PC-9 (cell line): ENCODE data around the gene TMOD1. TPM values are rescaled to one million over a fixed set of nuclear protein-coding genes. Genes with fewer than 3 reads are reported as not detected.

ENCODE experiments used
- BruUV-seq: library from RNA; stranded (reverse); fragments of 400-500 nt; replicated peaks from 2 replicates; lab custom pipeline; 2021; lab: Mats Ljungman, UMichigan
- CTCF ChIA-PET: fragments of 300-600 bp; sonication (Branson Sonifier 250); formaldehyde crosslinking; loops from one replicate; lab custom pipeline; 2022; ENCODE audit warnings: antibody characterized with exemption; lab: Charles Lee
- POLR2A ChIA-PET: fragments of 300-600 bp; sonication (Branson Sonifier 250); formaldehyde crosslinking; loops from one replicate; lab custom pipeline; 2022; ENCODE audit warnings: antibody characterized with exemption; ENCODE audit not compliant: unreplicated experiment; lab: Charles Lee
- DNase-seq, 2 experiments: peaks; one replicate each; pipeline versions ENCODE4 v3.0.0 to v3.0.0-alpha.2; 2015 to 2022; ENCODE audit warnings: mixed read lengths in 1 of 2
- H2AFZ ChIP-seq: fragments of 200-600 bp; sonication (generic); 2 replicates; pipeline ENCODE4 v1.8.1; 2017; ENCODE audit warnings: antibody characterized with exemption
- H3F3A ChIP-seq: fragments of 200-600 bp; sonication (generic); 2 replicates; pipeline ENCODE4 v1.8.1; 2017; ENCODE audit warnings: antibody characterized with exemption, mild to moderate bottlenecking, low read depth; ENCODE audit not compliant: insufficient read depth
- H3K27ac ChIP-seq: fragments of 200-600 bp; sonication (generic); 2 replicates; pipeline ENCODE4 v1.6.1; 2016; ENCODE audit warnings: mixed run types
- H3K27me3 ChIP-seq: fragments of 200-600 bp; sonication (generic); 2 replicates; pipeline ENCODE4 v1.6.1; 2016; ENCODE audit warnings: low read depth, mixed run types; ENCODE audit not compliant: insufficient read depth
- H3K36me3 ChIP-seq: fragments of 200-600 bp; sonication (generic); 2 replicates; pipeline ENCODE4 v1.6.1; 2016; ENCODE audit warnings: low read depth, mixed run types
- H3K4me1 ChIP-seq: fragments of 200-600 bp; sonication (generic); replicated peaks from 2 replicates; pipeline ENCODE4 v1.6.1; 2016; ENCODE audit warnings: mixed run types; ENCODE audit not compliant: insufficient read depth
- H3K4me2 ChIP-seq: fragments of 200-600 bp; sonication (generic); 2 replicates; pipeline ENCODE4 v1.6.1; 2017; ENCODE audit warnings: mixed run types
- H3K4me3 ChIP-seq: fragments of 200-600 bp; sonication (generic); 2 replicates; pipeline ENCODE4 v1.6.1; 2016; ENCODE audit warnings: mixed run types
- H3K79me2 ChIP-seq: fragments of 200-600 bp; sonication (generic); 2 replicates; pipeline ENCODE4 v1.6.1; 2017; ENCODE audit warnings: low read depth, mixed run types
- H3K9me2 ChIP-seq: fragments of 200-600 bp; sonication (generic); 2 replicates; pipeline ENCODE4 v1.8.1; 2017; ENCODE audit warnings: mild to moderate bottlenecking; ENCODE audit not compliant: insufficient read depth
- H3K9me3 ChIP-seq: fragments of 200-600 bp; sonication (generic); 2 replicates; pipeline ENCODE4 v1.8.1; 2016; ENCODE audit warnings: low read depth; ENCODE audit not compliant: insufficient read depth
- H4K20me1 ChIP-seq: fragments of 200-600 bp; sonication (generic); 2 replicates; pipeline ENCODE4 v1.8.1; 2017; ENCODE audit not compliant: insufficient read depth
- EZH2 ChIP-seq: fragments of 200-600 bp; sonication (generic); IDR thresholded peaks from 2 replicates; pipeline ENCODE4 v1.8.0; 2017; ENCODE audit warnings: antibody characterized with exemption, low read depth
- intact Hi-C: fragments of 100-400 bp; cut with micrococcal nuclease; formaldehyde crosslinking; loops from one replicate; pipeline ENCODE4 v1.10.0; 2022; ENCODE audit not compliant: unreplicated experiment
- total RNA-seq: library from RNA; stranded (reverse); gene quantifications from 2 replicates; pipeline ENCODE4 v1.2.3, GENCODE V29; 2021
- TF ChIP-seq, protein P1 (sequence below): fragments of 200-600 bp; sonication (generic); conservative IDR thresholded peaks from 2 replicates; pipeline ENCODE4 v1.6.1; 2017; ENCODE audit warnings: mixed run types, antibody characterized with exemption, mild to moderate bottlenecking, moderate library complexity

TMOD1 gene
- total RNA-seq, 1 experiment from 2014 or later = 6.8 TPM

DNA sequence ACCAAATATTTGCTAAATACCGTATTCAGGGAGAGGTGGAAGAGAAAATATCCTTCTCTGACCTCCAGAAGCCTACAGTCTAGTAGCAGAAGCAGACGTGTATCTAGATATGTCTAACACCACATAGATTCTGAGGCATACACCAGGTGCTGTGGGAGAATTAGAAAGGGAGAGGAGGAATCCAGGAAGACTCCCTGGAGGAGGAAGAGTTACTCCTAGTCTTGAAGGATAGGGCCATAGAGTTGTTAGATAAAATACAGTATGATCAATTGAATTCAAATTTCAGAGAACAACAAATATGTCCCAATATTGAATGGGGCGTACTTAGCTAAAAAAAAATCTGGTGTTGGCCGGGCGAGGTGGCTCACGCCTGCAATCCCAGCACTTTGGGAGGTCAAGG, 58.7 kb downstream of the TMOD1 start:
- Histone ChIP-seq H3K27ac (no peak overlapping the region), H3K4me2 (no peak overlapping the region), H4K20me1 (no peaks in the 10 kb centered on the region), H2AFZ (no peak overlapping the region), H3K27me3 (no peaks in the 10 kb centered on the region), H3K9me2 (no peaks in the 10 kb centered on the region), H3F3A (no peaks in the 10 kb centered on the region), H3K36me3 (no peaks in the 10 kb centered on the region), H3K79me2 (no peaks in the 10 kb centered on the region), H3K9me3 (no peaks in the 10 kb centered on the region), H3K4me3 (no peak overlapping the region), H3K4me1 (no peaks in the 10 kb centered on the region)
- no peak for DNase-seq
- POLR2A ChIA-PET = no interaction called here
- intact Hi-C loops = no loop called here
- TF ChIP-seq, protein P1, sequence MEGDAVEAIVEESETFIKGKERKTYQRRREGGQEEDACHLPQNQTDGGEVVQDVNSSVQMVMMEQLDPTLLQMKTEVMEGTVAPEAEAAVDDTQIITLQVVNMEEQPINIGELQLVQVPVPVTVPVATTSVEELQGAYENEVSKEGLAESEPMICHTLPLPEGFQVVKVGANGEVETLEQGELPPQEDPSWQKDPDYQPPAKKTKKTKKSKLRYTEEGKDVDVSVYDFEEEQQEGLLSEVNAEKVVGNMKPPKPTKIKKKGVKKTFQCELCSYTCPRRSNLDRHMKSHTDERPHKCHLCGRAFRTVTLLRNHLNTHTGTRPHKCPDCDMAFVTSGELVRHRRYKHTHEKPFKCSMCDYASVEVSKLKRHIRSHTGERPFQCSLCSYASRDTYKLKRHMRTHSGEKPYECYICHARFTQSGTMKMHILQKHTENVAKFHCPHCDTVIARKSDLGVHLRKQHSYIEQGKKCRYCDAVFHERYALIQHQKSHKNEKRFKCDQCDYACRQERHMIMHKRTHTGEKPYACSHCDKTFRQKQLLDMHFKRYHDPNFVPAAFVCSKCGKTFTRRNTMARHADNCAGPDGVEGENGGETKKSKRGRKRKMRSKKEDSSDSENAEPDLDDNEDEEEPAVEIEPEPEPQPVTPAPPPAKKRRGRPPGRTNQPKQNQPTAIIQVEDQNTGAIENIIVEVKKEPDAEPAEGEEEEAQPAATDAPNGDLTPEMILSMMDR = no peak
- TF ChIP-seq EZH2 = no peak
- CTCF ChIA-PET = no interaction called here
- BruUV-seq = no TSS peak

DNA sequence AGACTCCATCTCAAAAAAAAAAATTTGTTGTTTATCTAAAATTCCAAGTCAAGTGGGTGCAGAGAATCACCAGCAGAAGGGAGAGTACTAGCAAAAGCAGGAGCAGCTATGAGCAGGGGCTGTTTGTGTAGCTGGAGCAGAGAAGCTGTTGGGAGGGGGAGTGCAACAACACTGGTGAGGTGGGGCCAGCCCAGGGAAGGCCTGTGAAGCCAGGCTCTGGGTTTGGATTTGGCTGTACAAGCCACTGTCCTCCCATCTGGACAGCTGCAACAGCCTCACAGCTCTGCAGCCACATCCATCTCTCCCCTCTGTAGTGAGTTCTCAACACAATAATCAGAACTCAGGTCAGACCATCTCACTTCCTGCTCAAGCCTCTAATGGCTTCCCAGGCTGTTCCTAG, 59.4 kb downstream of the TMOD1 start:
- no peaks in the 10 kb centered on the region for H3F3A ChIP-seq
- no peak overlapping the region for H2AFZ ChIP-seq
- no peak for DNase-seq
- no peaks in the 10 kb centered on the region for H3K36me3 ChIP-seq
- intact Hi-C loops = no loop called here
- H3K9me3 ChIP-seq = no peaks in the 10 kb centered on the region
- POLR2A ChIA-PET = interaction anchor here (0.6 to 0.7 kb wide), 2 partner anchors 71 to 484 kb away, joined by 6 read pairs; no protein-coding TSS in a partner anchor
- BruUV-seq = no TSS peak
- H3K79me2 ChIP-seq = no peaks in the 10 kb centered on the region
- no peak overlapping the region for H3K4me2 ChIP-seq
- CTCF ChIA-PET = no interaction called here
- H3K4me3 ChIP-seq = no peak overlapping the region
- H3K9me2 ChIP-seq = no peaks in the 10 kb centered on the region
- no peak overlapping the region for H3K27ac ChIP-seq
- H3K4me1 ChIP-seq = no peaks in the 10 kb centered on the region
- H3K27me3 ChIP-seq = no peaks in the 10 kb centered on the region
- no peaks in the 10 kb centered on the region for H4K20me1 ChIP-seq
- no peak for TF ChIP-seq EZH2
- TF ChIP-seq, protein P1 = no peak

DNA sequence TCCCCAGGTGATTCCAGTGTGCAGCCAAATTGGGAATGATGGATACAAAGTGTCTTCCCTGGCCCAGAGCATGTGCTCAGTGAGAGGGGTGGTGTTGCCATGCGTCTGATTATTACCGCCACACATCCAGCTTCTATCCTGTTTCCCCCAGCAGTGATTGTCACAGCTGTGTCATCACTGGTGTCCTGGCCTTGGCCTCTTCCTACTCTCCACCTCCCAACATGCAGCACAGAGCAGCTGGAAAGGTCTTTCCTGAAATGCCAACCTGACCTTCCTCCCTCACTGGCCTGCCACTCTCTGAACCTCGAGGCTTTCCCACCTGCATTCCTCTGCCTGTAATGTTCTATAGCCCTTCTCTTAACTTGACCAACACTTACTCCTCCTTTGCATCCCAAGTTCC, 60.0 kb downstream of the TMOD1 start:
- H3K9me2 ChIP-seq = no peaks in the 10 kb centered on the region
- intact Hi-C loops = no loop called here

More for the DNA sequence above, 60.0 kb downstream of the TMOD1 start:
- Histone ChIP-seq H3K4me2 (no peak overlapping the region), H3K27ac (no peak overlapping the region), H2AFZ (no peak overlapping the region), H3K4me3 (no peak overlapping the region), H3K4me1 (no peaks in the 10 kb centered on the region), H3F3A (no peaks in the 10 kb centered on the region), H3K36me3 (no peaks in the 10 kb centered on the region), H3K79me2 (no peaks in the 10 kb centered on the region), H4K20me1 (no peaks in the 10 kb centered on the region), H3K9me3 (no peaks in the 10 kb centered on the region), H3K27me3 (no peaks in the 10 kb centered on the region)
- TF ChIP-seq, protein P1 = no peak
- TF ChIP-seq EZH2 = no peak
- ChIA-PET POLR2A (no interaction called here), CTCF (no interaction called here)
- DNase-seq = no peak
- BruUV-seq = no TSS peak
